Muscle of arm (tissue), 12 donors: ENCODE results near the gene NUDT8. TPM values are rescaled to one million over a fixed set of nuclear protein-coding genes. Genes with fewer than 3 reads are reported as not detected.
"Not testable (repeated sequence)": the region's sequence is repeated elsewhere in the genome, so short reads cannot be mapped to it uniquely, and the experiment has no call there.

Experiments
- DNase-seq: peaks from one replicate; pipeline ENCODE4 v3.0.0-alpha.2; 2013
- polyA plus RNA-seq, 12 donors: library from polyadenylated mRNA; unstranded; fragments of 120-200 nt; gene quantifications; one replicate each; pipeline ENCODE4 v1.2.1, GENCODE V29; 2013; ENCODE audit not compliant: insufficient read length in 12 of 12

Gene NUDT8
- polyA plus RNA-seq, 12 donors = 1.9 to 4.0 (median 3.2) TPM; not detected in 2

GRCh38 chr11:67642173-67643120 is 12.7 kb upstream of the NUDT8 start:
- no peak for DNase-seq

- no peak for DNase-seq
These were observed 11.8 kb upstream of the NUDT8 start for GRCh38 chr11:67641338-67642172.

GRCh38 chr11:67640758-67641337 is 11.1 kb upstream of the NUDT8 start:
- DNase-seq = no peak

- peak; percentile 41 for DNase-seq
These were observed 10.5 kb upstream of the NUDT8 start for GRCh38 chr11:67640021-67640757.

GRCh38 chr11:67639438-67639859 is 9.7 kb upstream of the NUDT8 start, which contains the start of gene TBX10:
TSS of gene TBX10 (minus strand) at chr11:67639763. CDS start at chr11:67639472, 291 bp downstream.
- no peak for DNase-seq

GRCh38 chr11:67638535-67639437 is 9.0 kb upstream of the NUDT8 start:
- DNase-seq = no peak

GRCh38 chr11:67637441-67637840 is 7.7 kb upstream of the NUDT8 start:
- DNase-seq = not testable (repeated sequence)

GRCh38 chr11:67636962-67637361 is 7.2 kb upstream of the NUDT8 start:
- DNase-seq = no peak

- no peak for DNase-seq
These were observed 5.4 kb upstream of the NUDT8 start for GRCh38 chr11:67635231-67635521.

- no peak for DNase-seq
These were observed 4.9 kb upstream of the NUDT8 start for GRCh38 chr11:67634366-67635230.

GRCh38 chr11:67633758-67634365 is 4.1 kb upstream of the NUDT8 start:
- DNase-seq = no peak

GRCh38 chr11:67632982-67633755 is 3.4 kb upstream of the NUDT8 start:
- no peak for DNase-seq

- no peak for DNase-seq
These were observed 2.6 kb upstream of the NUDT8 start for GRCh38 chr11:67632175-67632981.

- no peak for DNase-seq
These were observed 2.1 kb upstream of the NUDT8 start for GRCh38 chr11:67631853-67632174.

GRCh38 chr11:67631411-67631810 is 1.7 kb upstream of the NUDT8 start:
- DNase-seq = no peak

GRCh38 chr11:67630943-67631331 is 1.2 kb upstream of the NUDT8 start:
- DNase-seq = no peak

- peak; percentile 97 for DNase-seq
These were observed 648 bp upstream of the NUDT8 start for GRCh38 chr11:67630228-67630942.
